ENCODE results near the gene NCKAP1. TPM values are rescaled to one million over a fixed set of nuclear protein-coding genes. Genes with fewer than 3 reads are reported as not detected.

Gene NCKAP1
- total RNA-seq, 1 donor from 2014 or later = 111 TPM

DNA sequence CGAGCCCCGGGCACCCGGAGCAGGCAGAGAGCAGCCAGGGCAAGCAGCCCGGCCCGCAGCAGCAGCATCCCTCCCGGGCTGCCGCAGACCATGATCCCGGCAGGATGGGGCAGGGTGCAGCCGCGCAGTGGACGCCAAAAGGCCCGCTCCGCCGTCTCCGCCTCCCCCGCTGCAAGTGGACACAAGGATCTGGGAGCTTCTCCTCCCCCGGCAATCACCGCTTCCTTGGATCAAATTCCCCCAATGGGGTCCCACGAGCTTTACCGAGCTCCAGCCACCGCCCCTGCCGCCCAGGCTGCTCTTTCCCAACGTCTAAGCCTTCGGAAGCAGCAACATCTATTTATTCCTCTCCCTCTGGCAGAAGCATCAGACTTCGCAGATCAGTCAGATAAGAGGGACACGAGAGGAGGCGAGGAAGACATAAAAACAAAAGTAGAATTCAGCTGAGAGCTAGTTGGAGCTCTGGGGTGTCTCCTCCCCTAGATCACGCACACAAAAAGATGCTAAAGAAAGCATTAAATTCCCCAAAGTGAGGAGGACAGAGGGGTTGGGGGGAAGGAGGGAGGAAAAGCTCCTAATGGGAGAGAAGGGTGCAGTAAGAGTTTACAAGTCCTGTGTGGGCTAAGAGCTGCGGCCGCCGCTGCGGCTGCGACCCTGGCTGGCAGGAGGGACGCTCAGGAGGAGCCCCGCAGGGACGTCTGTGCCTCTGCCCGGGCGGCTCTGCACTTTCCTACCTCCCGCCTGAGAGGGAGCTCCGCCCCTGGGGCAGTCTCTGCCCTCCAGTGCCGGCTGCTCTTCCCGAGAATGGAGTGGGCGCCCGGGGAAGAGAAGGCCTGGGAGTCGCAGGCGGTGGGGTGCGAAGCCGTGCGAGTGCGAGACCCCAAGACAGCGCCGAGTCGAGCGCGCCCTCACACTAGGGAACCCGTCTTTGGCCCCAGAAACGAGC lies 171.5 kb downstream of the NCKAP1 start, which contains the start of gene FRZB:
Gene FRZB, minus strand, starts transcription at position 177 of the 946 bp plus-strand sequence. Its CDS starts 85 bp downstream, at position 92.
- DNase-seq (ENCODE audit: low spot score, unreplicated experiment) = peak; percentile 39
- H3K36me3 Mint-ChIP-seq (ENCODE audit: insufficient read depth) = no peaks in the 10 kb centered on the region
- peak within 1 kb of the TSS; percentile 73 for H3K4me3 Mint-ChIP-seq (ENCODE audit: low read depth)
- H3K27ac Mint-ChIP-seq = peak within 1 kb of the TSS; percentile 93
- TF ChIP-seq, protein P1, sequence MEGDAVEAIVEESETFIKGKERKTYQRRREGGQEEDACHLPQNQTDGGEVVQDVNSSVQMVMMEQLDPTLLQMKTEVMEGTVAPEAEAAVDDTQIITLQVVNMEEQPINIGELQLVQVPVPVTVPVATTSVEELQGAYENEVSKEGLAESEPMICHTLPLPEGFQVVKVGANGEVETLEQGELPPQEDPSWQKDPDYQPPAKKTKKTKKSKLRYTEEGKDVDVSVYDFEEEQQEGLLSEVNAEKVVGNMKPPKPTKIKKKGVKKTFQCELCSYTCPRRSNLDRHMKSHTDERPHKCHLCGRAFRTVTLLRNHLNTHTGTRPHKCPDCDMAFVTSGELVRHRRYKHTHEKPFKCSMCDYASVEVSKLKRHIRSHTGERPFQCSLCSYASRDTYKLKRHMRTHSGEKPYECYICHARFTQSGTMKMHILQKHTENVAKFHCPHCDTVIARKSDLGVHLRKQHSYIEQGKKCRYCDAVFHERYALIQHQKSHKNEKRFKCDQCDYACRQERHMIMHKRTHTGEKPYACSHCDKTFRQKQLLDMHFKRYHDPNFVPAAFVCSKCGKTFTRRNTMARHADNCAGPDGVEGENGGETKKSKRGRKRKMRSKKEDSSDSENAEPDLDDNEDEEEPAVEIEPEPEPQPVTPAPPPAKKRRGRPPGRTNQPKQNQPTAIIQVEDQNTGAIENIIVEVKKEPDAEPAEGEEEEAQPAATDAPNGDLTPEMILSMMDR (IDR thresholded peaks at IDR 0.05; ENCODE audit: unreplicated experiment) = no peak
- H3K27me3 Mint-ChIP-seq = peaks cover 15% of the 10 kb centered on the region
- no peaks in the 10 kb centered on the region for H3K9me3 Mint-ChIP-seq (ENCODE audit: low read depth)
- peaks cover 36% of the 10 kb centered on the region for H3K4me1 Mint-ChIP-seq (ENCODE audit: low read depth)

- Mint-ChIP-seq H3K4me3 (ENCODE audit: low read depth) (peak overlapping the region; percentile 73), H3K36me3 (ENCODE audit: insufficient read depth) (no peaks in the 10 kb centered on the region), H3K4me1 (ENCODE audit: low read depth) (peaks cover 40% of the 10 kb centered on the region), H3K27me3 (peaks cover 15% of the 10 kb centered on the region), H3K9me3 (ENCODE audit: low read depth) (no peaks in the 10 kb centered on the region), H3K27ac (no peak overlapping the region)
- no peak for DNase-seq (ENCODE audit: low spot score, unreplicated experiment)
- TF ChIP-seq, protein P1 (IDR thresholded peaks at IDR 0.05; ENCODE audit: unreplicated experiment) = no peak
Measured at GRCh38 chr2:182866095-182866460, 172.2 kb downstream of the NCKAP1 start.

GRCh38 chr2:182864949-182865570 lies 173.2 kb downstream of the NCKAP1 start:
- no peaks in the 10 kb centered on the region for H3K36me3 Mint-ChIP-seq (ENCODE audit: insufficient read depth)
- H3K9me3 Mint-ChIP-seq (ENCODE audit: low read depth) = no peaks in the 10 kb centered on the region
- no peak for DNase-seq (ENCODE audit: low spot score, unreplicated experiment)
- H3K4me3 Mint-ChIP-seq (ENCODE audit: low read depth) = peak overlapping the region; percentile 73
- H3K4me1 Mint-ChIP-seq (ENCODE audit: low read depth) = peaks cover 40% of the 10 kb centered on the region
- TF ChIP-seq, protein P1 (IDR thresholded peaks at IDR 0.05; ENCODE audit: unreplicated experiment) = no peak
- no peak overlapping the region for H3K27ac Mint-ChIP-seq
- peaks cover 15% of the 10 kb centered on the region for H3K27me3 Mint-ChIP-seq

DNA sequence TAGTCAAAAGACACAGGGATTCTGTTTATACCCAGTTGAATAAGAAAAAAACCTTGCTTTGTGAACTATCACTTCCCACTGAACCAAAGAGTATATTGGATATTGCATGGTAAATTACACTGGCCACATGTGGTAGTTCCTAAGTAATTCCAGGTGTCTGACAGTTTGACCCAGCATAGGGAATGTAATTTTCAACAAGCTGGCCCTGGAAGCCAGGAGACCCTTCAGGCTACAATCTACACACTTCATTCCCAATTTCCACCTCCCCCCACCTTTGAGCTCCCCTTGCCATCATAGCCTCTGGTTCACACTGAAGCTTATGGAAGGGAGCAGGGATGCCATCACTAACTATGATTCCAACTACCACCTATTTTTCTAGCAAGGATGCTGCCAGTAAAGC lies 174.6 kb downstream of the NCKAP1 start:
- Mint-ChIP-seq H3K36me3 (ENCODE audit: insufficient read depth) (peaks cover under 1% of the 10 kb centered on the region), H3K27me3 (peaks cover 15% of the 10 kb centered on the region), H3K4me1 (ENCODE audit: low read depth) (peaks cover 40% of the 10 kb centered on the region), H3K9me3 (ENCODE audit: low read depth) (no peaks in the 10 kb centered on the region), H3K27ac (peak overlapping the region; percentile 21), H3K4me3 (ENCODE audit: low read depth) (peak overlapping the region; percentile 73)
- DNase-seq (ENCODE audit: low spot score, unreplicated experiment) = no peak
- TF ChIP-seq, protein P1 (IDR thresholded peaks at IDR 0.05; ENCODE audit: unreplicated experiment) = no peak

DNA sequence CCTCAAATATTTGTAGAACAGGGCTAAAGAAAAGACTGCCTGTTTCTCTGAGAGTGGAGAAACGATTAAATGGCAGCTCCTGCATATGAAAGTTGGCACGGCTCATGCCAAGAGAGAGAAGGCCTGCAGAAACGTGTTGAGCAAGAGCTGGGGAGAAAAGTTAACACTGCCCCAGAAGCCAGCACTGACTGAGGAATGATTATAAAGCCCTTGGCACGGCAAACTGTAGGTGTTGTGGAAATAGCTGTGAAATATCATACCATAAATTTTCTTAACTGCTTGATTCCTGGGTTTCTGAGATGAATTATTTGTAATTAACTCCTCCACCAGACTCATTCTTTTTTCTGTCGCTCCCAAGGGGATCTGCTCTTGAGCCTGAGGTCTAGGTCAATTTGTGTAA lies 176.2 kb downstream of the NCKAP1 start:
- peaks cover 11% of the 10 kb centered on the region for H3K36me3 Mint-ChIP-seq (ENCODE audit: insufficient read depth)
- H3K27ac Mint-ChIP-seq = no peak overlapping the region
- no peak overlapping the region for H3K4me3 Mint-ChIP-seq (ENCODE audit: low read depth)
- no peak for DNase-seq (ENCODE audit: low spot score, unreplicated experiment)
- TF ChIP-seq, protein P1 (IDR thresholded peaks at IDR 0.05; ENCODE audit: unreplicated experiment) = no peak
- H3K4me1 Mint-ChIP-seq (ENCODE audit: low read depth) = peaks cover 29% of the 10 kb centered on the region
- peaks cover 2% of the 10 kb centered on the region for H3K9me3 Mint-ChIP-seq (ENCODE audit: low read depth)
- peaks cover 15% of the 10 kb centered on the region for H3K27me3 Mint-ChIP-seq

All from progenitor cell of endocrine pancreas (in vitro differentiated cells).